ENCODE measurements around the gene TMEM219.

Gene TMEM219

GRCh38 chr16:29975134-29975538 is 13.3 kb downstream of the TMEM219 start:
- DNase-seq: no peak
- Mint-ChIP-seq H3K9me3 (peaks cover 17% of the 10 kb centered on the region), H3K36me3 (ENCODE audit: low read depth) (peaks cover 49% of the 10 kb centered on the region), H3K27ac (peak overlapping the region; percentile 62), H3K4me3 (peak overlapping the region; percentile 97), H3K27me3 (ENCODE audit: low read depth, poor library complexity) (peaks cover 8% of the 10 kb centered on the region), H3K4me1 (peaks cover 35% of the 10 kb centered on the region)
- TF ChIP-seq CTCF (IDR thresholded peaks at IDR 0.05): no peak

GRCh38 chr16:29975811-29976511 is 14.1 kb downstream of the TMEM219 start:
- TF ChIP-seq CTCF (IDR thresholded peaks at IDR 0.05): no peak
- Mint-ChIP-seq H3K36me3 (ENCODE audit: low read depth) (peaks cover 49% of the 10 kb centered on the region), H3K27ac (peak overlapping the region; percentile 78), H3K4me3 (peak overlapping the region; percentile 97), H3K9me3 (peaks cover 17% of the 10 kb centered on the region), H3K27me3 (ENCODE audit: low read depth, poor library complexity) (peaks cover 8% of the 10 kb centered on the region), H3K4me1 (peaks cover 35% of the 10 kb centered on the region)
- DNase-seq: no peak

- Mint-ChIP-seq H3K36me3 (ENCODE audit: low read depth) (peaks cover 45% of the 10 kb centered on the region), H3K27me3 (ENCODE audit: low read depth, poor library complexity) (peaks cover 6% of the 10 kb centered on the region), H3K9me3 (peaks cover 12% of the 10 kb centered on the region), H3K4me3 (peak overlapping the region; percentile 97), H3K4me1 (peaks cover 35% of the 10 kb centered on the region), H3K27ac (no peak overlapping the region)
- no peak for TF ChIP-seq CTCF (IDR thresholded peaks at IDR 0.05)
- DNase-seq: no peak
Measured at GRCh38 chr16:29977063-29977825, 15.4 kb downstream of the TMEM219 start.

DNA sequence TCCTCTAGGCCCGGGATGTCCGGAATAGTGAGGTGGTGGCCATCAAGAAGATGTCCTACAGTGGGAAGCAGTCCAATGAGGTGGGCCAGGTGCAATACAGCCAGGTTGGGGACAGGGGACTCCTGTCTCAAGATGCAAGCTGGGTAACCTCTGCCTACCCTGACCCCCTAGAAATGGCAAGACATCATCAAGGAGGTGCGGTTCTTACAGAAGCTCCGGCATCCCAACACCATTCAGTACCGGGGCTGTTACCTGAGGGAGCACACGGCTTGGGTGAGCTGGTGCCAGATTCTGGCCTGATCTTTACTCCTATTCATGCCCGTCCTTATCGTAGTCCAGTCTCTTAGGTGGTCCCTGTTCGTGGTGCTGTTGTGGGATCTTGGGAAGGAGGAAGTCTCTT is 16.2 kb downstream of the TMEM219 start:
- no peak for DNase-seq
- no peak for TF ChIP-seq CTCF (IDR thresholded peaks at IDR 0.05)
- no peak overlapping the region for H3K27ac Mint-ChIP-seq
- peaks cover 40% of the 10 kb centered on the region for H3K36me3 Mint-ChIP-seq (ENCODE audit: low read depth)
- H3K4me1 Mint-ChIP-seq: peaks cover 35% of the 10 kb centered on the region
- H3K27me3 Mint-ChIP-seq (ENCODE audit: low read depth, poor library complexity): no peaks in the 10 kb centered on the region
- H3K4me3 Mint-ChIP-seq: no peak overlapping the region
- H3K9me3 Mint-ChIP-seq: peaks cover 4% of the 10 kb centered on the region

- H3K36me3 Mint-ChIP-seq (ENCODE audit: low read depth): peaks cover 42% of the 10 kb centered on the region
- DNase-seq: no peak
- no peaks in the 10 kb centered on the region for H3K9me3 Mint-ChIP-seq
- peaks cover 35% of the 10 kb centered on the region for H3K4me1 Mint-ChIP-seq
- no peak overlapping the region for H3K27ac Mint-ChIP-seq
- TF ChIP-seq CTCF (IDR thresholded peaks at IDR 0.05): no peak
- H3K4me3 Mint-ChIP-seq: no peak overlapping the region
- H3K27me3 Mint-ChIP-seq (ENCODE audit: low read depth, poor library complexity): no peaks in the 10 kb centered on the region
Measured at GRCh38 chr16:29978564-29979270, 16.8 kb downstream of the TMEM219 start.
